IMR-90 (cell line): ENCODE measurements around the gene SPATA31D4.

Experiments
- CEBPB ChIP-seq: IDR thresholded peaks from 2 replicates; pipeline ENCODE4 v1.6.1; 2012; ENCODE audit warnings: low read depth, low read length, improper control_type of control experiment
- CHD1 ChIP-seq: IDR thresholded peaks from 2 replicates; pipeline ENCODE4 v1.6.1; 2012; ENCODE audit warnings: low read depth, low read length, improper control_type of control experiment
- CTCF ChIP-seq: conservative IDR thresholded peaks from 2 replicates; pipeline ENCODE4 v1.5.1; 2012; ENCODE audit warnings: mild to moderate bottlenecking, low read depth, low read length, improper control_type of control experiment
- MAZ ChIP-seq: IDR thresholded peaks from 2 replicates; pipeline ENCODE4 v1.6.1; 2012; ENCODE audit warnings: low read depth, mild to moderate bottlenecking, low read length, improper control_type of control experiment, moderate library complexity, borderline replicate concordance
- POLR2A ChIP-seq: IDR thresholded peaks from 2 replicates; pipeline ENCODE4 v1.6.1; 2012; ENCODE audit warnings: mild to moderate bottlenecking, low read depth, low read length
- TF ChIP-seq, protein P1 (sequence below): fragments of 150-350 bp; IDR thresholded peaks from 2 replicates; pipeline ENCODE4 v1.6.1; 2016; ENCODE audit warnings: low read depth, mild to moderate bottlenecking, low read length, moderate library complexity, borderline replicate concordance

- TF ChIP-seq CTCF, result no peak
- TF ChIP-seq POLR2A, result no peak
- no peak for TF ChIP-seq CHD1
- no peak for TF ChIP-seq CEBPB
- TF ChIP-seq, protein P1, sequence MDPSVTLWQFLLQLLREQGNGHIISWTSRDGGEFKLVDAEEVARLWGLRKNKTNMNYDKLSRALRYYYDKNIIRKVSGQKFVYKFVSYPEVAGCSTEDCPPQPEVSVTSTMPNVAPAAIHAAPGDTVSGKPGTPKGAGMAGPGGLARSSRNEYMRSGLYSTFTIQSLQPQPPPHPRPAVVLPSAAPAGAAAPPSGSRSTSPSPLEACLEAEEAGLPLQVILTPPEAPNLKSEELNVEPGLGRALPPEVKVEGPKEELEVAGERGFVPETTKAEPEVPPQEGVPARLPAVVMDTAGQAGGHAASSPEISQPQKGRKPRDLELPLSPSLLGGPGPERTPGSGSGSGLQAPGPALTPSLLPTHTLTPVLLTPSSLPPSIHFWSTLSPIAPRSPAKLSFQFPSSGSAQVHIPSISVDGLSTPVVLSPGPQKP, result no peak
- TF ChIP-seq MAZ, result no peak
These were observed 34.3 kb upstream of the SPATA31D4 start for GRCh38 chr9:81893929-81894328.
